ENCODE data around the gene PPP1R1A. TPM values are rescaled to one million over a fixed set of nuclear protein-coding genes. Genes with fewer than 3 reads are reported as not detected.

PPP1R1A gene
- total RNA-seq, 1 experiment from 2014 or later = not detected

GRCh38 chr12:54592316-54592715 is 3.9 kb upstream of the PPP1R1A start:
- no peak overlapping the region for H3K27ac ChIP-seq
- H3K9me3 ChIP-seq (replicated peaks) = no peaks in the 10 kb centered on the region
- H3K27me3 ChIP-seq = peaks cover 14% of the 10 kb centered on the region
- H3K4me3 ChIP-seq = no peak overlapping the region
- H3K4me1 ChIP-seq = no peaks in the 10 kb centered on the region
- no peaks in the 10 kb centered on the region for H3K36me3 ChIP-seq
- no peak for DNase-seq

- Histone ChIP-seq H3K9me3 (replicated peaks) (no peaks in the 10 kb centered on the region), H3K4me3 (no peak overlapping the region), H3K36me3 (no peaks in the 10 kb centered on the region), H3K4me1 (no peaks in the 10 kb centered on the region), H3K27me3 (peaks cover 11% of the 10 kb centered on the region), H3K27ac (no peak overlapping the region)
- no peak for DNase-seq
Measured at GRCh38 chr12:54590978-54591591, 2.6 kb upstream of the PPP1R1A start.

GRCh38 chr12:54589964-54590363 is 1.5 kb upstream of the PPP1R1A start:
- no peak for DNase-seq
- H3K4me3 ChIP-seq = no peak overlapping the region
- H3K27me3 ChIP-seq = peaks cover 10% of the 10 kb centered on the region
- no peaks in the 10 kb centered on the region for H3K36me3 ChIP-seq
- no peaks in the 10 kb centered on the region for H3K4me1 ChIP-seq
- no peak overlapping the region for H3K27ac ChIP-seq
- no peaks in the 10 kb centered on the region for H3K9me3 ChIP-seq (replicated peaks)

- Histone ChIP-seq H3K27me3 (peaks cover 7% of the 10 kb centered on the region), H3K4me1 (no peaks in the 10 kb centered on the region), H3K4me3 (no peak overlapping the region), H3K9me3 (replicated peaks) (no peaks in the 10 kb centered on the region), H3K36me3 (no peaks in the 10 kb centered on the region), H3K27ac (no peak overlapping the region)
- no peak for DNase-seq
Measured at GRCh38 chr12:54588890-54589267, 420 bp upstream of the PPP1R1A start.

GRCh38 chr12:54587315-54587873 is 1.1 kb downstream of the PPP1R1A start:
- H3K4me3 ChIP-seq = no peak overlapping the region
- H3K4me1 ChIP-seq = no peaks in the 10 kb centered on the region
- H3K9me3 ChIP-seq (replicated peaks) = no peaks in the 10 kb centered on the region
- H3K27ac ChIP-seq = no peak overlapping the region
- no peaks in the 10 kb centered on the region for H3K36me3 ChIP-seq
- no peak for DNase-seq
- peaks cover 4% of the 10 kb centered on the region; the same call in 1 of the 2 replicates for H3K27me3 ChIP-seq

- no peak for DNase-seq
- H3K4me1 ChIP-seq = no peaks in the 10 kb centered on the region
- no peak overlapping the region for H3K4me3 ChIP-seq
- peaks cover 4% of the 10 kb centered on the region; the same call in 1 of the 2 replicates for H3K27me3 ChIP-seq
- H3K9me3 ChIP-seq (replicated peaks) = no peaks in the 10 kb centered on the region
- H3K27ac ChIP-seq = no peak overlapping the region
- H3K36me3 ChIP-seq = no peaks in the 10 kb centered on the region
Measured at GRCh38 chr12:54586620-54587019, 1.8 kb downstream of the PPP1R1A start.

- no peak overlapping the region for H3K27ac ChIP-seq
- peaks cover 7% of the 10 kb centered on the region; the same call in 1 of the 2 replicates for H3K27me3 ChIP-seq
- DNase-seq = no peak
- no peak overlapping the region for H3K4me3 ChIP-seq
- no peaks in the 10 kb centered on the region for H3K4me1 ChIP-seq
- no peaks in the 10 kb centered on the region for H3K36me3 ChIP-seq
- no peaks in the 10 kb centered on the region for H3K9me3 ChIP-seq (replicated peaks)
Measured at GRCh38 chr12:54585243-54585642, 3.2 kb downstream of the PPP1R1A start.

GRCh38 chr12:54584128-54584527 is 4.3 kb downstream of the PPP1R1A start:
- DNase-seq = no peak
- Histone ChIP-seq H3K4me1 (no peaks in the 10 kb centered on the region), H3K27ac (no peak overlapping the region), H3K36me3 (no peaks in the 10 kb centered on the region), H3K4me3 (no peak overlapping the region), H3K27me3 (peaks cover 11% of the 10 kb centered on the region), H3K9me3 (replicated peaks) (no peaks in the 10 kb centered on the region)

GRCh38 chr12:54583726-54584125 is 4.7 kb downstream of the PPP1R1A start:
- no peaks in the 10 kb centered on the region for H3K36me3 ChIP-seq
- no peaks in the 10 kb centered on the region for H3K4me1 ChIP-seq
- H3K4me3 ChIP-seq = no peak overlapping the region
- peaks cover 11% of the 10 kb centered on the region for H3K27me3 ChIP-seq
- no peaks in the 10 kb centered on the region for H3K9me3 ChIP-seq (replicated peaks)
- no peak for DNase-seq
- no peak overlapping the region for H3K27ac ChIP-seq

- Histone ChIP-seq H3K27me3 (peaks cover 11% of the 10 kb centered on the region), H3K9me3 (replicated peaks) (no peaks in the 10 kb centered on the region)
Measured at GRCh38 chr12:54581412-54581811, 7.0 kb downstream of the PPP1R1A start.

GRCh38 chr12:54579696-54580333 is 8.6 kb downstream of the PPP1R1A start:
- Histone ChIP-seq H3K36me3 (no peaks in the 10 kb centered on the region), H3K27me3 (peaks cover 11% of the 10 kb centered on the region), H3K4me3 (no peak overlapping the region), H3K27ac (no peak overlapping the region), H3K4me1 (no peaks in the 10 kb centered on the region), H3K9me3 (replicated peaks) (no peaks in the 10 kb centered on the region)
- peak; percentile 65 to 85 for DNase-seq

More at GRCh38 chr12:54581412-54581811, 7.0 kb downstream of the PPP1R1A start:
- H3K4me1 ChIP-seq = no peaks in the 10 kb centered on the region
- H3K36me3 ChIP-seq = no peaks in the 10 kb centered on the region
- H3K27ac ChIP-seq = no peak overlapping the region
- no peak overlapping the region for H3K4me3 ChIP-seq
- DNase-seq = no peak

- no peak overlapping the region for H3K27ac ChIP-seq
- H3K4me1 ChIP-seq = no peaks in the 10 kb centered on the region
- DNase-seq = no peak
- H3K27me3 ChIP-seq = peaks cover 11% of the 10 kb centered on the region
- no peaks in the 10 kb centered on the region for H3K9me3 ChIP-seq (replicated peaks)
- no peaks in the 10 kb centered on the region for H3K36me3 ChIP-seq
- H3K4me3 ChIP-seq = no peak overlapping the region
Measured at GRCh38 chr12:54579258-54579657, 9.2 kb downstream of the PPP1R1A start.

GRCh38 chr12:54578778-54579177 is 9.7 kb downstream of the PPP1R1A start:
- Histone ChIP-seq H3K4me1 (no peaks in the 10 kb centered on the region), H3K4me3 (no peak overlapping the region), H3K27ac (no peak overlapping the region), H3K9me3 (replicated peaks) (no peaks in the 10 kb centered on the region), H3K36me3 (no peaks in the 10 kb centered on the region), H3K27me3 (peaks cover 8% of the 10 kb centered on the region)
- no peak for DNase-seq

GRCh38 chr12:54572881-54573280 is 15.6 kb downstream of the PPP1R1A start:
- no peaks in the 10 kb centered on the region for H3K27me3 ChIP-seq
- no peak overlapping the region for H3K27ac ChIP-seq
- H3K4me3 ChIP-seq = no peak overlapping the region
- no peaks in the 10 kb centered on the region for H3K36me3 ChIP-seq
- DNase-seq = no peak
- no peaks in the 10 kb centered on the region for H3K9me3 ChIP-seq (replicated peaks)
- H3K4me1 ChIP-seq = no peaks in the 10 kb centered on the region

GRCh38 chr12:54571193-54572188 is 17.0 kb downstream of the PPP1R1A start:
- Histone ChIP-seq H3K4me3 (no peak overlapping the region), H3K9me3 (replicated peaks) (no peaks in the 10 kb centered on the region), H3K27ac (no peak overlapping the region), H3K4me1 (no peaks in the 10 kb centered on the region), H3K36me3 (no peaks in the 10 kb centered on the region), H3K27me3 (peaks cover 3% of the 10 kb centered on the region)
- no peak for DNase-seq
